K562 (cell line): ENCODE data around the gene C2. TPM values are rescaled to one million over a fixed set of nuclear protein-coding genes. Genes with fewer than 3 reads are reported as not detected.

Source experiments
- ATAC-seq: fragments of 200-7000 bp; cut with Tn5 transposase; 3 replicates; pipeline ENCODE4 v1.9.1; 2020; ENCODE audit warnings: moderate library complexity
- BruUV-seq: library from RNA; stranded (reverse); fragments of 400-500 nt; replicated peaks from 2 replicates; lab custom pipeline; 2021; lab: Mats Ljungman, UMichigan
- CTCF ChIA-PET: fragments of 300-600 bp; formaldehyde crosslinking; extraction: SDS; loops from one replicate; lab custom pipeline; 2021; ENCODE audit warnings: low intra/inter-chr PET ratio; lab: Yijun Ruan, JAX
- POLR2A ChIA-PET: fragments of 300-600, 350-650 bp; sonication (Branson Sonifier 250); formaldehyde crosslinking; extraction: SDS; loops from one replicate; lab custom pipeline; 2021; ENCODE audit warnings: antibody characterized with exemption, inconsistent platforms; lab: Yijun Ruan, JAX
- DNase-seq, 4 experiments: peaks; one replicate each; pipeline versions ENCODE4 v3.0.0 to v3.0.0-alpha.2; 2011 to 2018; ENCODE audit warnings: low spot score in 3 of 4, mixed read lengths in 3 of 4; ENCODE audit errors: extremely low read depth in 1 of 4
- FAIRE-seq: peaks from 2 replicates; lab custom pipeline; 2011; peaks lifted over from hg19 to GRCh38; lab: Jason Lieb, UNC
- H2AFZ ChIP-seq: 2 replicates; pipeline ENCODE4 v1.6.0; 2011; ENCODE audit warnings: low read depth, low read length, control low read depth, inconsistent platforms
- H3K27ac ChIP-seq: fragments of 200-600 bp; 3 replicates; pipeline ENCODE4 v1.8.0; 2011; ENCODE audit warnings: low read depth, mild to moderate bottlenecking, control low read depth, inconsistent platforms, low read length, moderate library complexity, mixed read lengths; ENCODE audit errors: extremely low read depth
- H3K27me3 ChIP-seq, 2 experiments: fragments of 300-600 bp in 1 of 2; 2 replicates in 1 of 2; 3 replicates in 1 of 2; pipeline versions ENCODE4 v1.6.0 to v1.8.0; 2011; ENCODE audit warnings: inconsistent platforms in 2 of 2, low read length in 2 of 2, mild to moderate bottlenecking in 1 of 2, mixed read lengths in 1 of 2, moderate library complexity in 1 of 2; ENCODE audit not compliant: control insufficient read depth in 2 of 2, insufficient read depth in 2 of 2
- H3K36me3 ChIP-seq: fragments of 300-600 bp; 3 replicates; pipeline ENCODE4 v1.8.0; 2011; ENCODE audit warnings: mild to moderate bottlenecking, low read length, inconsistent platforms; ENCODE audit not compliant: control insufficient read depth, insufficient read depth
- H3K4me1 ChIP-seq, 2 experiments: fragments of 200-600 bp in 1 of 2; replicated peaks in 1 of 2; 2 replicates in 1 of 2; 3 replicates in 1 of 2; pipeline versions ENCODE4 v1.5.1 to v1.8.0; 2011; ENCODE audit warnings: inconsistent platforms in 2 of 2, low read length in 2 of 2, mild to moderate bottlenecking in 1 of 2, mixed read lengths in 1 of 2, moderate library complexity in 1 of 2; ENCODE audit not compliant: control insufficient read depth in 2 of 2, insufficient read depth in 2 of 2
- H3K4me2 ChIP-seq: 2 replicates; pipeline ENCODE4 v1.6.1; 2011; ENCODE audit warnings: low read length, control low read depth, inconsistent platforms, mixed read lengths; ENCODE audit not compliant: insufficient read depth
- H3K4me3 ChIP-seq: fragments of 200-600 bp; sonication (generic), shearing (Covaris generic); 2 replicates; pipeline ENCODE4 v1.5.1; 2016; ENCODE audit warnings: control low read depth, inconsistent platforms
- H3K79me2 ChIP-seq: fragments of 200-600 bp; 3 replicates; pipeline ENCODE4 v1.8.0; 2011; ENCODE audit warnings: low read length, inconsistent platforms; ENCODE audit not compliant: control insufficient read depth, insufficient read depth
- H3K9ac ChIP-seq, 2 experiments: 2 replicates each; pipeline versions ENCODE4 v1.6.0 to v1.6.1; 2011; ENCODE audit warnings: low read depth in 2 of 2, low read length in 2 of 2, control low read depth in 1 of 2, inconsistent platforms in 1 of 2, mild to moderate bottlenecking in 1 of 2, mixed read lengths in 1 of 2; ENCODE audit not compliant: insufficient read depth in 1 of 2
- H3K9me1 ChIP-seq: one replicate; pipeline ENCODE4 v1.6.0; 2011; ENCODE audit warnings: inconsistent platforms, mild to moderate bottlenecking, low read length, moderate library complexity; ENCODE audit not compliant: control insufficient read depth, insufficient read depth
- H3K9me3 ChIP-seq: replicated peaks from 2 replicates; pipeline ENCODE4 v1.5.1; 2011; ENCODE audit warnings: low read depth, low read length, inconsistent platforms; ENCODE audit not compliant: control insufficient read depth, insufficient read depth
- H4K20me1 ChIP-seq: replicated peaks from 2 replicates; pipeline ENCODE4 v1.6.1; 2011; ENCODE audit warnings: low read length, inconsistent platforms, mixed read lengths; ENCODE audit not compliant: control insufficient read depth, insufficient read depth
- ARID2 ChIP-seq: fragments of 450-650 bp; IDR thresholded peaks from 2 replicates; pipeline ENCODE4 v1.6.1; 2017; ENCODE audit warnings: antibody characterized with exemption, mild to moderate bottlenecking
- CXXC5 ChIP-seq: fragments of 250-450 bp; sonication (Bioruptor Pico); IDR thresholded peaks from 2 replicates; pipeline ENCODE4 v1.8.0; 2022; ENCODE audit warnings: inconsistent platforms, mild to moderate bottlenecking, moderate library complexity
- DDX20 ChIP-seq: fragments of 450-650 bp; IDR thresholded peaks from 2 replicates; pipeline ENCODE4 v1.6.1; 2016; ENCODE audit warnings: missing genetic modification characterization, low read depth, mild to moderate bottlenecking, missing compliant biosample characterization, moderate library complexity
- NR1H2 ChIP-seq: sonication (generic); formaldehyde crosslinking; IDR thresholded peaks from 2 replicates; pipeline ENCODE4 v1.4.0; 2020; ENCODE audit warnings: mild to moderate bottlenecking, missing genetic modification reagents
- RBFOX2 ChIP-seq: fragments of 200-400 bp; formaldehyde crosslinking; IDR thresholded peaks from 2 replicates; pipeline ENCODE4 v1.6.1; 2017; ENCODE audit warnings: low read depth, mild to moderate bottlenecking, low read length, moderate library complexity
- RCOR1 ChIP-seq, 2 experiments: IDR thresholded peaks; 2 replicates each; pipeline ENCODE4 v1.6.1; 2012; ENCODE audit warnings: low read depth in 2 of 2, low read length in 2 of 2, borderline replicate concordance in 1 of 2, improper control_type of control experiment in 1 of 2
- RNF2 ChIP-seq: sonication (generic); IDR thresholded peaks from 2 replicates; pipeline ENCODE4 v1.6.1; 2016
- ZNF766 ChIP-seq: fragments of 200-800 bp; sonication (Bioruptor generic); conservative IDR thresholded peaks from 2 replicates; pipeline ENCODE4 v1.6.1; 2016; ENCODE audit warnings: missing genetic modification characterization, missing compliant biosample characterization
- ZNF77 ChIP-seq: fragments of 250-450 bp; sonication (Bioruptor Pico); IDR thresholded peaks from 2 replicates; pipeline ENCODE4 v1.5.0; 2020
- WGBS: fragments of 100-300 bp; shearing (Covaris generic); methylation state at CpG from one replicate; pipeline ENCODE4 v1.1.6; 2016; ENCODE audit warnings: low coverage, mixed read lengths; ENCODE audit not compliant: insufficient coverage; ENCODE audit errors: missing lambda C conversion rate; 5-methylcytosine and 5-hydroxymethylcytosine counted together
- in situ Hi-C: fragments of 300-500 bp; cut with MboI; formaldehyde crosslinking; loops from 4 replicates; pipeline ENCODE4 v1.15.0; 2018; ENCODE audit warnings: inconsistent platforms, mixed read lengths
- intact Hi-C: fragments of 100-400 bp; cut with micrococcal nuclease; formaldehyde crosslinking; loops from 2 replicates; pipeline ENCODE4 v1.14.2; 2022
- polyA plus RNA-seq, 8 experiments: library from polyadenylated mRNA; depleted of rRNA in 4 of 8; stranded (reverse) in 5 of 8; unstranded in 3 of 8; fragments of >200 nt; fragmentation: Nextera tagmentation in 2 of 8; fragmentation: Illumina TruSeq in 1 of 8; extraction: Ambion mirVana in 2 of 8; extraction: Trizol in 1 of 8; gene quantifications; 2 replicates each; pipeline versions ENCODE4 v1.2.1 to v1.2.3, GENCODE V29; 2011 to 2014; ENCODE audit warnings: inconsistent platforms in 1 of 8, missing spikeins in 1 of 8
- total RNA-seq, 7 experiments: library from RNA; depleted of rRNA in 6 of 7; stranded (reverse); fragments of >200 nt in 6 of 7; fragmentation: Illumina TruSeq in 2 of 7; extraction: Trizol in 2 of 7; gene quantifications; 2 replicates each; pipeline versions ENCODE4 v1.2.1 to v1.2.3, GENCODE V29; 2011 to 2021; ENCODE audit warnings: low replicate concordance in 1 of 7
- TF ChIP-seq, protein P1 (sequence below): sonication (generic); formaldehyde crosslinking; IDR thresholded peaks from 2 replicates; pipeline ENCODE4 v1.8.0; 2022; ENCODE audit warnings: mild to moderate bottlenecking, missing genetic modification reagents
- TF ChIP-seq, protein P2 (sequence below): fragments of 250-450 bp; sonication (Bioruptor Pico); IDR thresholded peaks from 2 replicates; pipeline ENCODE4 v1.4.0; 2020; ENCODE audit warnings: mild to moderate bottlenecking
- TF ChIP-seq, protein P3 (sequence below): sonication (generic); formaldehyde crosslinking; IDR thresholded peaks from 2 replicates; pipeline ENCODE4 v1.8.1; 2023; ENCODE audit warnings: mild to moderate bottlenecking, missing genetic modification reagents
- TF ChIP-seq, protein P4 (sequence below): fragments of 200-400 bp; formaldehyde crosslinking; IDR thresholded peaks from 2 replicates; pipeline ENCODE4 v1.6.1; 2017; ENCODE audit warnings: mild to moderate bottlenecking, low read depth, low read length, moderate library complexity

The C2 gene
- total and polyA plus RNA-seq, 9 of the 15 experiments (the other 6 are each of a cell fraction or from before 2014, with no cell fraction given): 0.05 to 1.1 (median 0.39) TPM; not detected in 1

DNA sequence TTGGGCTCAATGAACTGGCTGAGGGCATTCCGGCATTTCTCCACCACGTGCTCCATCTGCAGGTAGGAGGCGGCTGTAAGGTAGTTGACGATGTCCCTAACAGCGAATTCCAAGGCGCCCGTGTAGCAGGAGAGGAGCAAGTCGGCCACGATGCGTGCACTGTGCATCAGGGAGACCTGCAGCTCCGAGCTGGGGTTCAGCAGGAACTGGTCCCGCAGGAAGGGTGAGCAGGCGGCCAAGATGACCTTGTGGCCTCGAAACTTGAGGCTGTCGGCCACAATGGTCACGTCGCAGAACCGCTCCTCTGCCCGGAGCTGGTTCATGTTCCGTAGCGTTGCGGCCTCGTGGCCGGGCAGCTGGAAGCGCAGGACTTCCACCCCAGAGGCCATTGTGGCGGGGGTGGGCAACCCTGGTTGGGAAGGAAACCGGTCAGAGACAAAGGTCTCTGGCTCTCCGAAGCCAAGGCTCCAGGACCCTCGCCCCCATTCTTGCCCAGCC, 26.6 kb upstream of the C2 start:
- Histone ChIP-seq H3K4me2 (peak overlapping the region; percentile 93), H3K79me2 (peaks cover 49% of the 10 kb centered on the region), H3K9me3 (no peaks in the 10 kb centered on the region), H3K27me3 (no peaks in the 10 kb centered on the region), H3K4me3 (peak overlapping the region; percentile 75), H3K9ac (peak overlapping the region; percentile 72 to 90), H4K20me1 (peaks cover 3% of the 10 kb centered on the region; the same call in 1 of the 2 replicates), H3K27ac (peak overlapping the region; percentile 84), H3K9me1 (no peaks in the 10 kb centered on the region), H3K36me3 (peaks cover 16% of the 10 kb centered on the region; the same call in 1 of the 3 replicates), H3K4me1 (peaks cover 36 to 43% of the 10 kb centered on the region in 2 experiments; a peak in 4 of 5 replicates), H2AFZ (peak overlapping the region; percentile 41; the same call in 1 of the 2 replicates)
- BruUV-seq: no TSS peak
- intact Hi-C loops (loop anchor here (1.0 to 10.0 kb wide), 4 partner anchors 46 to 294 kb away; partner anchors contain the start of genes CFB, GPSM3 and PBX2), in situ Hi-C loops (no loop called here)
- FAIRE-seq (no peak), ATAC-seq (no peak), DNase-seq (peak in 1 of 4 experiments; percentile 51)
- CTCF ChIA-PET: no interaction called here
- 31% methylated on average over 29 of the region's 29 CpGs for WGBS
- POLR2A ChIA-PET: interaction anchor here (0.6 to 1.5 kb wide), 3 partner anchors 10 to 74 kb away, joined by 3 to 4 read pairs (median 3); partner anchors contain the start of gene HSPA1B
- peak; percentile 58; the same call in 1 of the 2 replicates for TF ChIP-seq RBFOX2
- TF ChIP-seq ZNF766 (CRISPR knock-in tag): no peak
- TF ChIP-seq ARID2: no peak
- TF ChIP-seq RCOR1 (IDR thresholded peaks at IDR 0.05; ENCODE audit: borderline replicate concordance in 1 of 2, low read depth in 2 of 2, low read length in 2 of 2): no peak
- no peak for TF ChIP-seq NR1H2 (CRISPR knock-in tag)
- TF ChIP-seq, protein P1, sequence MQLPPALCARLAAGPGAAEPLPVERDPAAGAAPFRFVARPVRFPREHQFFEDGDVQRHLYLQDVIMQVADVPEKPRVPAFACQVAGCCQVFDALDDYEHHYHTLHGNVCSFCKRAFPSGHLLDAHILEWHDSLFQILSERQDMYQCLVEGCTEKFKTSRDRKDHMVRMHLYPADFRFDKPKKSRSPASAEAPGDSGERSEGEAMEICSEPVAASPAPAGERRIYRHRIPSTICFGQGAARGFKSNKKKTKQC (CRISPR knock-in tag): no peak
- TF ChIP-seq, protein P2, sequence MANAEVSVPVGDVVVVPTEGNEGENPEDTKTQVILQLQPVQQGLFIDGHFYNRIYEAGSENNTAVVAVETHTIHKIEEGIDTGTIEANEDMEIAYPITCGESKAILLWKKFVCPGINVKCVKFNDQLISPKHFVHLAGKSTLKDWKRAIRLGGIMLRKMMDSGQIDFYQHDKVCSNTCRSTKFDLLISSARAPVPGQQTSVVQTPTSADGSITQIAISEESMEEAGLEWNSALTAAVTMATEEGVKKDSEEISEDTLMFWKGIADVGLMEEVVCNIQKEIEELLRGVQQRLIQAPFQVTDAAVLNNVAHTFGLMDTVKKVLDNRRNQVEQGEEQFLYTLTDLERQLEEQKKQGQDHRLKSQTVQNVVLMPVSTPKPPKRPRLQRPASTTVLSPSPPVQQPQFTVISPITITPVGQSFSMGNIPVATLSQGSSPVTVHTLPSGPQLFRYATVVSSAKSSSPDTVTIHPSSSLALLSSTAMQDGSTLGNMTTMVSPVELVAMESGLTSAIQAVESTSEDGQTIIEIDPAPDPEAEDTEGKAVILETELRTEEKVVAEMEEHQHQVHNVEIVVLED (CRISPR knock-in tag): no peak
- TF ChIP-seq, protein P3, sequence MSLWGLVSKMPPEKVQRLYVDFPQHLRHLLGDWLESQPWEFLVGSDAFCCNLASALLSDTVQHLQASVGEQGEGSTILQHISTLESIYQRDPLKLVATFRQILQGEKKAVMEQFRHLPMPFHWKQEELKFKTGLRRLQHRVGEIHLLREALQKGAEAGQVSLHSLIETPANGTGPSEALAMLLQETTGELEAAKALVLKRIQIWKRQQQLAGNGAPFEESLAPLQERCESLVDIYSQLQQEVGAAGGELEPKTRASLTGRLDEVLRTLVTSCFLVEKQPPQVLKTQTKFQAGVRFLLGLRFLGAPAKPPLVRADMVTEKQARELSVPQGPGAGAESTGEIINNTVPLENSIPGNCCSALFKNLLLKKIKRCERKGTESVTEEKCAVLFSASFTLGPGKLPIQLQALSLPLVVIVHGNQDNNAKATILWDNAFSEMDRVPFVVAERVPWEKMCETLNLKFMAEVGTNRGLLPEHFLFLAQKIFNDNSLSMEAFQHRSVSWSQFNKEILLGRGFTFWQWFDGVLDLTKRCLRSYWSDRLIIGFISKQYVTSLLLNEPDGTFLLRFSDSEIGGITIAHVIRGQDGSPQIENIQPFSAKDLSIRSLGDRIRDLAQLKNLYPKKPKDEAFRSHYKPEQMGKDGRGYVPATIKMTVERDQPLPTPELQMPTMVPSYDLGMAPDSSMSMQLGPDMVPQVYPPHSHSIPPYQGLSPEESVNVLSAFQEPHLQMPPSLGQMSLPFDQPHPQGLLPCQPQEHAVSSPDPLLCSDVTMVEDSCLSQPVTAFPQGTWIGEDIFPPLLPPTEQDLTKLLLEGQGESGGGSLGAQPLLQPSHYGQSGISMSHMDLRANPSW (CRISPR knock-in tag): no peak
- TF ChIP-seq, protein P4, sequence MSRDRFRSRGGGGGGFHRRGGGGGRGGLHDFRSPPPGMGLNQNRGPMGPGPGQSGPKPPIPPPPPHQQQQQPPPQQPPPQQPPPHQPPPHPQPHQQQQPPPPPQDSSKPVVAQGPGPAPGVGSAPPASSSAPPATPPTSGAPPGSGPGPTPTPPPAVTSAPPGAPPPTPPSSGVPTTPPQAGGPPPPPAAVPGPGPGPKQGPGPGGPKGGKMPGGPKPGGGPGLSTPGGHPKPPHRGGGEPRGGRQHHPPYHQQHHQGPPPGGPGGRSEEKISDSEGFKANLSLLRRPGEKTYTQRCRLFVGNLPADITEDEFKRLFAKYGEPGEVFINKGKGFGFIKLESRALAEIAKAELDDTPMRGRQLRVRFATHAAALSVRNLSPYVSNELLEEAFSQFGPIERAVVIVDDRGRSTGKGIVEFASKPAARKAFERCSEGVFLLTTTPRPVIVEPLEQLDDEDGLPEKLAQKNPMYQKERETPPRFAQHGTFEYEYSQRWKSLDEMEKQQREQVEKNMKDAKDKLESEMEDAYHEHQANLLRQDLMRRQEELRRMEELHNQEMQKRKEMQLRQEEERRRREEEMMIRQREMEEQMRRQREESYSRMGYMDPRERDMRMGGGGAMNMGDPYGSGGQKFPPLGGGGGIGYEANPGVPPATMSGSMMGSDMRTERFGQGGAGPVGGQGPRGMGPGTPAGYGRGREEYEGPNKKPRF: no peak
- no peak for TF ChIP-seq ZNF77 (CRISPR knock-in tag)
- TF ChIP-seq CXXC5 (CRISPR knock-in tag): peak; percentile 51
- TF ChIP-seq RNF2: no peak
- no peak for TF ChIP-seq DDX20 (tag)
